Activated naive CD8-positive, alpha-beta T cell treated with anti-CD3 and anti-CD28 coated beads, Interleukin-2, amount 50 U/mL, for 24 hours (primary cell): ENCODE data around the gene SEC16A.

Source experiments
- ATAC-seq: fragments of 150-1000 bp; cut with Tn5 transposase; one replicate; pipeline ENCODE4 v1.10.0; 2021
- DNase-seq: peaks from one replicate; pipeline ENCODE4 v3.0.0; 2021
- H3K27ac Mint-ChIP-seq: one replicate; pipeline ENCODE4 v1.8.0; 2021; ENCODE audit warnings: mild to moderate bottlenecking, mixed read lengths
- H3K27me3 Mint-ChIP-seq: one replicate; pipeline ENCODE4 v1.8.0; 2021; ENCODE audit warnings: mixed read lengths
- H3K36me3 Mint-ChIP-seq: one replicate; pipeline ENCODE4 v1.8.0; 2021; ENCODE audit warnings: low read depth, mixed read lengths
- H3K4me1 Mint-ChIP-seq: one replicate; pipeline ENCODE4 v1.8.0; 2021; ENCODE audit warnings: mixed read lengths
- H3K4me3 Mint-ChIP-seq: one replicate; pipeline ENCODE4 v1.8.0; 2021; ENCODE audit warnings: mild to moderate bottlenecking, moderate library complexity, mixed read lengths
- H3K9me3 Mint-ChIP-seq: one replicate; pipeline ENCODE4 v1.8.0; 2021; ENCODE audit warnings: mixed read lengths

The SEC16A gene

GRCh38 chr9:136399176-136400037 lies 83.4 kb downstream of the SEC16A start:
- Mint-ChIP-seq H3K27me3 (no peaks in the 10 kb centered on the region), H3K9me3 (no peaks in the 10 kb centered on the region), H3K4me3 (peak overlapping the region; percentile 93), H3K27ac (peak overlapping the region; percentile 89), H3K4me1 (peaks cover 39% of the 10 kb centered on the region), H3K36me3 (peaks cover 48% of the 10 kb centered on the region)
- peak; percentile 44 for DNase-seq
- peak; percentile 8 for ATAC-seq

- peak overlapping the region; percentile 93 for H3K4me3 Mint-ChIP-seq
- peaks cover 49% of the 10 kb centered on the region for H3K36me3 Mint-ChIP-seq
- no peaks in the 10 kb centered on the region for H3K9me3 Mint-ChIP-seq
- H3K27ac Mint-ChIP-seq = no peak overlapping the region
- H3K27me3 Mint-ChIP-seq = no peaks in the 10 kb centered on the region
- ATAC-seq = no peak
- H3K4me1 Mint-ChIP-seq = peaks cover 28% of the 10 kb centered on the region
- no peak for DNase-seq
Observed at GRCh38 chr9:136398286-136398685, 84.6 kb downstream of the SEC16A start.

GRCh38 chr9:136397643-136398042 lies 85.2 kb downstream of the SEC16A start:
- H3K4me3 Mint-ChIP-seq = no peak overlapping the region
- no peak for DNase-seq
- ATAC-seq = no peak
- no peak overlapping the region for H3K27ac Mint-ChIP-seq
- no peaks in the 10 kb centered on the region for H3K27me3 Mint-ChIP-seq
- peaks cover 26% of the 10 kb centered on the region for H3K4me1 Mint-ChIP-seq
- H3K36me3 Mint-ChIP-seq = peaks cover 48% of the 10 kb centered on the region
- H3K9me3 Mint-ChIP-seq = no peaks in the 10 kb centered on the region

- Mint-ChIP-seq H3K27me3 (no peaks in the 10 kb centered on the region), H3K4me3 (no peak overlapping the region), H3K9me3 (no peaks in the 10 kb centered on the region), H3K4me1 (peaks cover 15% of the 10 kb centered on the region), H3K36me3 (peaks cover 46% of the 10 kb centered on the region), H3K27ac (no peak overlapping the region)
- ATAC-seq = no peak
- no peak for DNase-seq
Observed at GRCh38 chr9:136396219-136396515, 86.7 kb downstream of the SEC16A start.

- no peak overlapping the region for H3K4me3 Mint-ChIP-seq
- peaks cover 14% of the 10 kb centered on the region for H3K4me1 Mint-ChIP-seq
- H3K27ac Mint-ChIP-seq = no peak overlapping the region
- no peaks in the 10 kb centered on the region for H3K27me3 Mint-ChIP-seq
- H3K36me3 Mint-ChIP-seq = peaks cover 43% of the 10 kb centered on the region
- no peak for ATAC-seq
- no peaks in the 10 kb centered on the region for H3K9me3 Mint-ChIP-seq
- no peak for DNase-seq
Observed at GRCh38 chr9:136395345-136396218, 87.3 kb downstream of the SEC16A start.

- Mint-ChIP-seq H3K4me1 (peaks cover 13% of the 10 kb centered on the region), H3K27ac (no peak overlapping the region), H3K36me3 (peaks cover 45% of the 10 kb centered on the region), H3K27me3 (no peaks in the 10 kb centered on the region), H3K9me3 (no peaks in the 10 kb centered on the region), H3K4me3 (no peak overlapping the region)
- ATAC-seq = no peak
- no peak for DNase-seq
Observed at GRCh38 chr9:136395020-136395340, 87.9 kb downstream of the SEC16A start.

GRCh38 chr9:136394312-136395019 lies 88.4 kb downstream of the SEC16A start:
- Mint-ChIP-seq H3K4me1 (peaks cover 13% of the 10 kb centered on the region), H3K36me3 (peaks cover 49% of the 10 kb centered on the region), H3K27ac (no peak overlapping the region), H3K9me3 (no peaks in the 10 kb centered on the region), H3K4me3 (no peak overlapping the region), H3K27me3 (no peaks in the 10 kb centered on the region)
- no peak for DNase-seq
- ATAC-seq = no peak

GRCh38 chr9:136393531-136393930 lies 89.3 kb downstream of the SEC16A start:
- Mint-ChIP-seq H3K4me3 (no peak overlapping the region), H3K36me3 (peaks cover 47% of the 10 kb centered on the region), H3K27ac (no peak overlapping the region), H3K9me3 (no peaks in the 10 kb centered on the region), H3K27me3 (no peaks in the 10 kb centered on the region), H3K4me1 (peaks cover 4% of the 10 kb centered on the region)
- ATAC-seq = no peak
- no peak for DNase-seq

- Mint-ChIP-seq H3K9me3 (no peaks in the 10 kb centered on the region), H3K4me3 (no peak overlapping the region), H3K4me1 (no peaks in the 10 kb centered on the region), H3K27me3 (no peaks in the 10 kb centered on the region), H3K27ac (no peak overlapping the region), H3K36me3 (peaks cover 49% of the 10 kb centered on the region)
- no peak for ATAC-seq
- no peak for DNase-seq
Observed at GRCh38 chr9:136392538-136393449, 90.0 kb downstream of the SEC16A start.

- Mint-ChIP-seq H3K4me1 (peaks cover 4% of the 10 kb centered on the region), H3K27me3 (no peaks in the 10 kb centered on the region), H3K9me3 (no peaks in the 10 kb centered on the region), H3K4me3 (no peak overlapping the region), H3K27ac (no peak overlapping the region), H3K36me3 (peaks cover 54% of the 10 kb centered on the region)
- DNase-seq (no peak), ATAC-seq (no peak)
Observed at GRCh38 chr9:136391737-136392537, 90.9 kb downstream of the SEC16A start.
